Measurements from ENCODE around the gene MRLN. TPM values are rescaled to one million over a fixed set of nuclear protein-coding genes. Genes with fewer than 3 reads are reported as not detected.
"Not testable (repeated sequence)": the region's sequence is repeated elsewhere in the genome, so short reads cannot be mapped to it uniquely, and the experiment has no call there.

MRLN gene
- total and polyA plus RNA-seq, 2 of the 4 experiments (the other 2 are of a cell fraction) = not detected

DNA sequence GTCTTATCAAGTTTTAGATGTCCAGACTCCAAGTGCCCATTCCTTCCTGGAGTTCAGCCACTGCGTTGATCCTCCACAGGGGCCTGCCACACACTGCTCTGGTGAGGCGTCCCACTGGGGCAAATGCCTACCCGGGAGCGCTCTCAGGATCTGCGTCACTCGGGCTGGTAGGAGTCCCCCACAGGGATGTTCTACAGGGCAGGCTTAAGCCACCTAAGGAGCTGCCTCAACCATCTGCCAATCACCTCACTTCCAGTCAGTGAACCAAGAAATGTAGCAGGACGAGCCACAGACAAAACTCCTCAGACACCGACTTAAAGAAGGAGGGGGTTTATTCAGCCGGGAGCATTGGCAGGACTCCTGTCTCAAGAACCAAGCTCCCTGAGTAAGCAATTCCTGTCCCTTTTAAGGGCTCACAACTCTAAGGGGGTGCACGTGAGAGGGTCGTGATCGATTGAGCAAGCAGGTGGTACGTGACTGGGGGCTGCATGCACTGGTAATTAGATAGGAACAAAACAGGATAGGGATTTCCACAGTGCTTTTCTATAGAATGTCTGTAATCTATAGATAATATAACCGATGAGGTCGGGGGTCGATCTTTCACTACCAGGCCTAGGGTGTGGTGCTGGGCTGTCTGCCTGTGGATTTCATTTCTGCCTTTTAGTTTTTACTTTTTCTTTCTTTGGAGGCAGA lies 19.8 kb downstream of the MRLN start:
- H3K27me3 ChIP-seq (ENCODE audit: control insufficient read depth, insufficient read depth, low read length); H2BK20ac ChIP-seq (ENCODE audit: low read depth, low read length); H3K4me1 ChIP-seq (ENCODE audit: control insufficient read depth, insufficient read depth, low read length); H4K8ac ChIP-seq (ENCODE audit: low read depth in 2 of 2, low read length in 2 of 2); CTCF ChIA-PET; H3K9ac ChIP-seq (ENCODE audit: low read depth, low read length); H4K91ac ChIP-seq (ENCODE audit: insufficient read depth, low read depth, low read length); H2BK5ac ChIP-seq (ENCODE audit: low read depth, low read length, poor library complexity, severe bottlenecking); H3K9me1 ChIP-seq (ENCODE audit: insufficient read depth, low read length); H3K27ac ChIP-seq (ENCODE audit: insufficient read depth, low read length); H3K56ac ChIP-seq (ENCODE audit: extremely low read depth, insufficient read depth, low read length); H3K14ac ChIP-seq (replicated peaks; ENCODE audit: low read depth, low read length); H3K4me2 ChIP-seq (ENCODE audit: low read depth, low read length); H2BK120ac ChIP-seq (ENCODE audit: low read depth, low read length); DNase-seq; ATAC-seq (ENCODE audit: low read depth); H4K5ac ChIP-seq (ENCODE audit: low read depth, low read length); H2AK9ac ChIP-seq (replicated peaks; ENCODE audit: low read depth, low read length, poor library complexity); H3K36me3 ChIP-seq (ENCODE audit: control insufficient read depth, insufficient read depth, low read length); H3K9me3 ChIP-seq (ENCODE audit: control insufficient read depth, insufficient read depth, low read length); H3K23ac ChIP-seq (ENCODE audit: low read depth, low read length); H2AFZ ChIP-seq (replicated peaks; ENCODE audit: low read length, poor library complexity); H2BK15ac ChIP-seq (ENCODE audit: low read depth, low read length); in situ Hi-C loops (cut with MboI; ENCODE audit: low sequenced_read_pairs); H3K4ac ChIP-seq (ENCODE audit: low read depth, low read length); dilution Hi-C loops (cut with HindIII; ENCODE audit: low sequenced_read_pairs, unreplicated experiment); H3K18ac ChIP-seq (ENCODE audit: low read depth, low read length); H3K79me1 ChIP-seq (ENCODE audit: low read depth in 1 of 2, low read length in 2 of 2); H4K20me1 ChIP-seq (ENCODE audit: insufficient read depth, low read length); H3K4me3 ChIP-seq (ENCODE audit: insufficient read depth, low read depth, low read length); BruUV-seq (replicated peaks); POLR2A ChIA-PET (ENCODE audit: unreplicated experiment); intact Hi-C loops (cut with micrococcal nuclease); H2AK5ac ChIP-seq (ENCODE audit: low read depth, low read length): not testable (repeated sequence)
- 60% methylated on average over 2 of the region's 16 CpGs; no CpG with 5 or more reads in 1 of the 2 experiments for WGBS, 2 experiments (ENCODE audit: extremely low coverage in 2 of 2, insufficient read length in 1 of 2)

DNA sequence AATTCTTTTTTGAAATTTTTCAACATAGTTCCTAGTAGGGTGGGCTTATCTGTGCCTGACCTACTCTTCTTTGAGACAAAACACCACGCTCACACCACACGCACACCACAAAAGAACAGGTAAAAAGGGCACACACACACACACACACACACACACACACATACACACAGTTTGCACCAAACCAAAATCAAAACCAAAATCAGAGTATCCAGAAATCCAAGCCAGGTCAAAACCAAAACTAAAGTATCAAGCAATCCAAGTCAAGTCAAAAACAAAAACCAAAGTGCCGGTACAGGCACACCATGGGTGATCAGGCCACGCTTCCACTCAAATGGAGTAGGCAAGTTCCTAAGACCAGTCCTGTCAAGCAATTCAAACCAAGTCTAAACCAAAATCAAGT lies 20.4 kb downstream of the MRLN start:
- H3K9ac ChIP-seq (ENCODE audit: low read depth, low read length); H3K27me3 ChIP-seq (ENCODE audit: control insufficient read depth, insufficient read depth, low read length); H4K8ac ChIP-seq (ENCODE audit: low read depth in 2 of 2, low read length in 2 of 2); H2AK9ac ChIP-seq (replicated peaks; ENCODE audit: low read depth, low read length, poor library complexity); H3K18ac ChIP-seq (ENCODE audit: low read depth, low read length); H4K5ac ChIP-seq (ENCODE audit: low read depth, low read length); H3K9me3 ChIP-seq (ENCODE audit: control insufficient read depth, insufficient read depth, low read length); POLR2A ChIA-PET (ENCODE audit: unreplicated experiment); H2AFZ ChIP-seq (replicated peaks; ENCODE audit: low read length, poor library complexity); intact Hi-C loops (cut with micrococcal nuclease); H4K91ac ChIP-seq (ENCODE audit: insufficient read depth, low read depth, low read length); H3K4me2 ChIP-seq (ENCODE audit: low read depth, low read length); H3K4me1 ChIP-seq (ENCODE audit: control insufficient read depth, insufficient read depth, low read length); H3K79me1 ChIP-seq (ENCODE audit: low read depth in 1 of 2, low read length in 2 of 2); H2BK120ac ChIP-seq (ENCODE audit: low read depth, low read length); H3K27ac ChIP-seq (ENCODE audit: insufficient read depth, low read length); in situ Hi-C loops (cut with MboI; ENCODE audit: low sequenced_read_pairs); CTCF ChIA-PET; H2BK5ac ChIP-seq (ENCODE audit: low read depth, low read length, poor library complexity, severe bottlenecking); H3K14ac ChIP-seq (replicated peaks; ENCODE audit: low read depth, low read length); H2BK15ac ChIP-seq (ENCODE audit: low read depth, low read length); H3K4me3 ChIP-seq (ENCODE audit: insufficient read depth, low read depth, low read length); H3K9me1 ChIP-seq (ENCODE audit: insufficient read depth, low read length); H3K4ac ChIP-seq (ENCODE audit: low read depth, low read length); BruUV-seq (replicated peaks); ATAC-seq (ENCODE audit: low read depth); H2BK20ac ChIP-seq (ENCODE audit: low read depth, low read length); H3K56ac ChIP-seq (ENCODE audit: extremely low read depth, insufficient read depth, low read length); dilution Hi-C loops (cut with HindIII; ENCODE audit: low sequenced_read_pairs, unreplicated experiment); H4K20me1 ChIP-seq (ENCODE audit: insufficient read depth, low read length); H3K36me3 ChIP-seq (ENCODE audit: control insufficient read depth, insufficient read depth, low read length); H2AK5ac ChIP-seq (ENCODE audit: low read depth, low read length); H3K23ac ChIP-seq (ENCODE audit: low read depth, low read length); DNase-seq: not testable (repeated sequence)
- 100% methylated on average over 1 of the region's 4 CpGs; no CpG with 5 or more reads in 1 of the 2 experiments for WGBS, 2 experiments (ENCODE audit: extremely low coverage in 2 of 2, insufficient read length in 1 of 2)
